ENCODE data around the gene PRRT1B.

DNA sequence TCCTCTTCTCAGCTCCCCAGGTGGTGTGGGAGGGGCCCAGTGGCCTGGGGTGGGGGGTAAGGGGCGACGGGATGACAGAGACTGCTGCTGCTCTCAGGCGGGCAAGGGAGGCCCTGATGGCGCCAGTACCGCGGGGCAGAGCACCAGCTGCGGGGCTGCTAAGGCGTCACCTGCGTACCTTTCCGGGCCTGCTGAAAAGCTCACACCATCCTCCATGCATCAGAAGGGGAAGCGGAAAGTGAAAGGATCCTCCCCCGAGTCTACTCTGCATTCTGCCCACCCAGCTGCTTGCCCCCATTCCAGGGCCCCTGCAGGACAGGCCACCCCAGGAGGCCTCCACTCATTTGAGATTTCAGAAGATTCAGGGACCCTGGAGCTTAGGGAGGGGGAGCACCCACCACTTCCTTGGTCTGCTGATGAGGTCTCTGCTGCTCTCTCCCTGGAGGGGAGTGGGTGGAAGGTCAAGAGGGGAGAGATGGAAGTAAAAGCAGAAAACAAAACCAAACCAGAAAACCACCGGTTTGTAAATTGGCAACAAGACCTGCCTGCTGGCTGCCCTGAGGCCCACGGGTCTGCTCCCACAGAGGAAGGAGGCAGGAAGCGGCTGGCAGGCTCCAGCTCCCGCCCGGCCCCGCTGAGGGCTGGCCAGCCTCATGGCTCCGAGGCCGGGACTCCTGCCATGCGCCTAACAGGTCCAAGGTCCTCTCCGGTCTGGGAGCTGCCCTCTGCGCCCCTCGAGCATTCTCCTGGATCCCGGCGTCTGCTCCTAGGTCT lies 33.6 kb downstream of the PRRT1B start:
- TF ChIP-seq, protein P1, sequence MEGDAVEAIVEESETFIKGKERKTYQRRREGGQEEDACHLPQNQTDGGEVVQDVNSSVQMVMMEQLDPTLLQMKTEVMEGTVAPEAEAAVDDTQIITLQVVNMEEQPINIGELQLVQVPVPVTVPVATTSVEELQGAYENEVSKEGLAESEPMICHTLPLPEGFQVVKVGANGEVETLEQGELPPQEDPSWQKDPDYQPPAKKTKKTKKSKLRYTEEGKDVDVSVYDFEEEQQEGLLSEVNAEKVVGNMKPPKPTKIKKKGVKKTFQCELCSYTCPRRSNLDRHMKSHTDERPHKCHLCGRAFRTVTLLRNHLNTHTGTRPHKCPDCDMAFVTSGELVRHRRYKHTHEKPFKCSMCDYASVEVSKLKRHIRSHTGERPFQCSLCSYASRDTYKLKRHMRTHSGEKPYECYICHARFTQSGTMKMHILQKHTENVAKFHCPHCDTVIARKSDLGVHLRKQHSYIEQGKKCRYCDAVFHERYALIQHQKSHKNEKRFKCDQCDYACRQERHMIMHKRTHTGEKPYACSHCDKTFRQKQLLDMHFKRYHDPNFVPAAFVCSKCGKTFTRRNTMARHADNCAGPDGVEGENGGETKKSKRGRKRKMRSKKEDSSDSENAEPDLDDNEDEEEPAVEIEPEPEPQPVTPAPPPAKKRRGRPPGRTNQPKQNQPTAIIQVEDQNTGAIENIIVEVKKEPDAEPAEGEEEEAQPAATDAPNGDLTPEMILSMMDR (IDR thresholded peaks at IDR 0.05; ENCODE audit: low read length): no peak
- TF ChIP-seq EZH2phosphoT487 (IDR thresholded peaks at IDR 0.05; ENCODE audit: low read length): no peak
